ENCODE results near the gene MRRF.

The MRRF gene

GRCh38 chr9:122339579-122339978 is 74.9 kb downstream of the MRRF start:
- H3K27ac ChIP-seq (replicated peaks): no peak overlapping the region
- no peak for TF ChIP-seq SPI1 (IDR thresholded peaks at IDR 0.05; ENCODE audit: borderline replicate concordance, low read depth)
- TF ChIP-seq GABPA (IDR thresholded peaks at IDR 0.05; ENCODE audit: low read depth): no peak
- no peak for TF ChIP-seq POLR2AphosphoS5 (IDR thresholded peaks at IDR 0.05; ENCODE audit: low read depth)
- TF ChIP-seq REST (IDR thresholded peaks at IDR 0.05; ENCODE audit: insufficient replicate concordance, low read depth): no peak
- no peak for TF ChIP-seq CTCF (IDR thresholded peaks at IDR 0.05; ENCODE audit: insufficient read depth, low read length)
- no peak for DNase-seq (ENCODE audit: low read depth in 1 of 2, low spot score in 1 of 2)
- H3K4me3 ChIP-seq (replicated peaks; ENCODE audit: insufficient read depth, low read length): no peak overlapping the region
- peaks cover 3% of the 10 kb centered on the region for H3K27me3 ChIP-seq (ENCODE audit: insufficient read depth, poor library complexity, severe bottlenecking)

GRCh38 chr9:122340161-122340560 is 75.5 kb downstream of the MRRF start:
- TF ChIP-seq GABPA (IDR thresholded peaks at IDR 0.05; ENCODE audit: low read depth): no peak
- TF ChIP-seq POLR2AphosphoS5 (IDR thresholded peaks at IDR 0.05; ENCODE audit: low read depth): no peak
- no peak for TF ChIP-seq CTCF (IDR thresholded peaks at IDR 0.05; ENCODE audit: insufficient read depth, low read length)
- no peak for TF ChIP-seq REST (IDR thresholded peaks at IDR 0.05; ENCODE audit: insufficient replicate concordance, low read depth)
- no peak for TF ChIP-seq SPI1 (IDR thresholded peaks at IDR 0.05; ENCODE audit: borderline replicate concordance, low read depth)
- Histone ChIP-seq H3K4me3 (replicated peaks; ENCODE audit: insufficient read depth, low read length) (no peak overlapping the region), H3K27ac (replicated peaks) (no peak overlapping the region), H3K27me3 (ENCODE audit: insufficient read depth, poor library complexity, severe bottlenecking) (peaks cover 3% of the 10 kb centered on the region)
- no peak for DNase-seq (ENCODE audit: low read depth in 1 of 2, low spot score in 1 of 2)

- H3K27me3 ChIP-seq (ENCODE audit: insufficient read depth, poor library complexity, severe bottlenecking): peaks cover 8% of the 10 kb centered on the region
- H3K4me3 ChIP-seq (replicated peaks; ENCODE audit: insufficient read depth, low read length): no peak overlapping the region
- H3K27ac ChIP-seq (replicated peaks): no peak overlapping the region
- DNase-seq (ENCODE audit: low read depth in 1 of 2, low spot score in 1 of 2): no peak
- TF ChIP-seq CTCF (IDR thresholded peaks at IDR 0.05; ENCODE audit: insufficient read depth, low read length) (no peak), POLR2AphosphoS5 (IDR thresholded peaks at IDR 0.05; ENCODE audit: low read depth) (no peak), GABPA (IDR thresholded peaks at IDR 0.05; ENCODE audit: low read depth) (no peak), REST (IDR thresholded peaks at IDR 0.05; ENCODE audit: insufficient replicate concordance, low read depth) (no peak), SPI1 (IDR thresholded peaks at IDR 0.05; ENCODE audit: borderline replicate concordance, low read depth) (no peak)
Observed at GRCh38 chr9:122342323-122343050, 77.8 kb downstream of the MRRF start.
